ENCODE data around the gene STAG1.

Gene STAG1

DNA sequence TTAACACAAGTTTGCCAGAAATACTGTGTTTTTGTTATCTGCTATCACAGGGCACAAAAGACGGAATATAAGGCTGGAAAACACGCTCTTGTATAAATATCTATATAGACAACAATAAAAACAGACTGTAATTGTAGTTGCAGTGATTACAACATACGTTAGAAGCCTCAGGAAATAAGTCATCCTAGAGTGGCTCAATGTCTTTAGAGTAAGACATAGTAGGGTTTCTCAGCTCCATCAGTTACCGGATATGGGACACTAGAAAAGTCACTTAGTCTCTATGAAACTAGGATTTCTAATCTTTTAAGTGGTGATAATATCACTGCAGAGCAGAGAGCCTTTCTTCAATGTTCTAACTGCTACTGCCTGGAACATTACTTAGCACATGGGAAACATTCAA is 208.8 kb downstream of the STAG1 start:
- H3K4me3 ChIP-seq (ENCODE audit: low read length, poor library complexity, severe bottlenecking), result no peak overlapping the region
- TF ChIP-seq, protein P1, sequence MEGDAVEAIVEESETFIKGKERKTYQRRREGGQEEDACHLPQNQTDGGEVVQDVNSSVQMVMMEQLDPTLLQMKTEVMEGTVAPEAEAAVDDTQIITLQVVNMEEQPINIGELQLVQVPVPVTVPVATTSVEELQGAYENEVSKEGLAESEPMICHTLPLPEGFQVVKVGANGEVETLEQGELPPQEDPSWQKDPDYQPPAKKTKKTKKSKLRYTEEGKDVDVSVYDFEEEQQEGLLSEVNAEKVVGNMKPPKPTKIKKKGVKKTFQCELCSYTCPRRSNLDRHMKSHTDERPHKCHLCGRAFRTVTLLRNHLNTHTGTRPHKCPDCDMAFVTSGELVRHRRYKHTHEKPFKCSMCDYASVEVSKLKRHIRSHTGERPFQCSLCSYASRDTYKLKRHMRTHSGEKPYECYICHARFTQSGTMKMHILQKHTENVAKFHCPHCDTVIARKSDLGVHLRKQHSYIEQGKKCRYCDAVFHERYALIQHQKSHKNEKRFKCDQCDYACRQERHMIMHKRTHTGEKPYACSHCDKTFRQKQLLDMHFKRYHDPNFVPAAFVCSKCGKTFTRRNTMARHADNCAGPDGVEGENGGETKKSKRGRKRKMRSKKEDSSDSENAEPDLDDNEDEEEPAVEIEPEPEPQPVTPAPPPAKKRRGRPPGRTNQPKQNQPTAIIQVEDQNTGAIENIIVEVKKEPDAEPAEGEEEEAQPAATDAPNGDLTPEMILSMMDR (conservative IDR thresholded peaks at IDR 0.05; ENCODE audit: low read length), result no peak
- no peak for TF ChIP-seq EZH2phosphoT487 (IDR thresholded peaks at IDR 0.05; ENCODE audit: borderline replicate concordance)
- H4K20me1 ChIP-seq (ENCODE audit: insufficient read depth, low read length, poor library complexity, severe bottlenecking), result no peaks in the 10 kb centered on the region
- H3K9me3 ChIP-seq (ENCODE audit: insufficient read depth, low read depth, low read length), result no peaks in the 10 kb centered on the region
- H3K36me3 ChIP-seq (ENCODE audit: insufficient read depth, low read length), result peaks cover 14% of the 10 kb centered on the region
- H3K27me3 ChIP-seq (ENCODE audit: insufficient read depth, low read length, poor library complexity, severe bottlenecking), result no peaks in the 10 kb centered on the region
- H2AFZ ChIP-seq (ENCODE audit: low read length), result no peak overlapping the region
- peaks cover 10% of the 10 kb centered on the region for H3K4me1 ChIP-seq (ENCODE audit: insufficient read depth, low read length, poor library complexity, severe bottlenecking)
- H3K4me2 ChIP-seq (ENCODE audit: low read depth, low read length, poor library complexity, severe bottlenecking), result no peak overlapping the region
- no peaks in the 10 kb centered on the region for H3F3A ChIP-seq (ENCODE audit: low read depth)
- no peaks in the 10 kb centered on the region for H3K9me2 ChIP-seq (replicated peaks; ENCODE audit: low read depth, low read length)
- no peak overlapping the region for H3K9ac ChIP-seq (ENCODE audit: low read depth, low read length, poor library complexity, severe bottlenecking)
- peaks cover 8% of the 10 kb centered on the region; the same call in 1 of the 2 replicates for H3K79me2 ChIP-seq (ENCODE audit: insufficient read depth, low read length)

DNA sequence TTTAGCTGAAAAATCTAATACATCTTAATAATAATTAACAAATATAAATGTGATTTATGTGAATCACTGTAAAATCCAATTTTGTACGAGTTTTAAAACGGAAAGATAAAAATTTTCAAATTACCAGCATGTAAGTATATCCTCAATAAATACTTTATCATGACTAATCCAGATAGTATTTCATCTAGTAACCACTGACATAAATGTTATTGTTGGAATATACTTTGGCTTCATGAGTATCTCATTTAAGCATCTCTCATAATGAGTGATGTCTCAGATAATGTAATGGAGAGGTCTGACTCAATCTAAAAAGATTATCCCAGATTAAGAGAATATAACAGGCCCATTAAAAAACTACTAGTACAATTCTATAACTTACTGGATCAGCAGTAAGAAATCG is 216.3 kb downstream of the STAG1 start:
- H3K9ac ChIP-seq (ENCODE audit: low read depth, low read length, poor library complexity, severe bottlenecking), result no peak overlapping the region
- peaks cover 18% of the 10 kb centered on the region for H3K36me3 ChIP-seq (ENCODE audit: insufficient read depth, low read length)
- no peak overlapping the region for H3K4me2 ChIP-seq (ENCODE audit: low read depth, low read length, poor library complexity, severe bottlenecking)
- peaks cover 9% of the 10 kb centered on the region for H3K9me3 ChIP-seq (ENCODE audit: insufficient read depth, low read depth, low read length)
- H2AFZ ChIP-seq (ENCODE audit: low read length), result no peak overlapping the region
- no peaks in the 10 kb centered on the region for H3F3A ChIP-seq (ENCODE audit: low read depth)
- no peaks in the 10 kb centered on the region for H4K20me1 ChIP-seq (ENCODE audit: insufficient read depth, low read length, poor library complexity, severe bottlenecking)
- no peak overlapping the region for H3K4me3 ChIP-seq (ENCODE audit: low read length, poor library complexity, severe bottlenecking)
- peaks cover 8% of the 10 kb centered on the region; the same call in 1 of the 2 replicates for H3K79me2 ChIP-seq (ENCODE audit: insufficient read depth, low read length)
- no peaks in the 10 kb centered on the region for H3K4me1 ChIP-seq (ENCODE audit: insufficient read depth, low read length, poor library complexity, severe bottlenecking)
- H3K9me2 ChIP-seq (replicated peaks; ENCODE audit: low read depth, low read length), result no peaks in the 10 kb centered on the region
- no peaks in the 10 kb centered on the region for H3K27me3 ChIP-seq (ENCODE audit: insufficient read depth, low read length, poor library complexity, severe bottlenecking)
- no peak for TF ChIP-seq EZH2phosphoT487 (IDR thresholded peaks at IDR 0.05; ENCODE audit: borderline replicate concordance)
- TF ChIP-seq, protein P1 (conservative IDR thresholded peaks at IDR 0.05; ENCODE audit: low read length), result no peak

DNA sequence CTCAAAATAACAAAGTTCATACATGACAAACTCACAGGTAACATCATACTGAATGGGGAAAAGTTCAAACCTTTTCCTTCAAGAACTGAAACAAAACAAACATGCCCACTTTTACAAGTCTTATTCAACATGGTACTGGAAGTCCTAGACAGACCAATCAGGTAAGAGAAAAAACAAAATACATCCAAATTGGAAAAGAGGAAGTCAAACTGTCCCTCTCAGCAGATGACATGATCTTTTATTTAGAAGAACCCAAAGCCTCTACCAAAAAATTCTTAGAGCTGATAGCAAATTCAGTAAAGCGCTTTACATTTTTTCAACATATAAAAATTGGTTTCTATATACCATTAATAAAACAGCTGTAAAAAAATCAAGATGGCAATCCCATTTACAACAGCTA is 219.4 kb downstream of the STAG1 start:
- TF ChIP-seq, protein P1 (conservative IDR thresholded peaks at IDR 0.05; ENCODE audit: low read length), result no peak
- Histone ChIP-seq H4K20me1 (ENCODE audit: insufficient read depth, low read length, poor library complexity, severe bottlenecking) (no peaks in the 10 kb centered on the region), H3K9me3 (ENCODE audit: insufficient read depth, low read depth, low read length) (peaks cover 22% of the 10 kb centered on the region), H2AFZ (ENCODE audit: low read length) (no peak overlapping the region), H3K27me3 (ENCODE audit: insufficient read depth, low read length, poor library complexity, severe bottlenecking) (no peaks in the 10 kb centered on the region), H3K9ac (ENCODE audit: low read depth, low read length, poor library complexity, severe bottlenecking) (no peak overlapping the region), H3K4me3 (ENCODE audit: low read length, poor library complexity, severe bottlenecking) (no peak overlapping the region), H3K4me1 (ENCODE audit: insufficient read depth, low read length, poor library complexity, severe bottlenecking) (no peaks in the 10 kb centered on the region), H3F3A (ENCODE audit: low read depth) (no peaks in the 10 kb centered on the region), H3K4me2 (ENCODE audit: low read depth, low read length, poor library complexity, severe bottlenecking) (no peak overlapping the region), H3K9me2 (replicated peaks; ENCODE audit: low read depth, low read length) (no peaks in the 10 kb centered on the region), H3K36me3 (ENCODE audit: insufficient read depth, low read length) (peaks cover 36% of the 10 kb centered on the region), H3K79me2 (ENCODE audit: insufficient read depth, low read length) (peaks cover 34% of the 10 kb centered on the region)

Data from Loucy (cell line).